ENCODE results near the gene ZNF565.
"Not testable (repeated sequence)": the region's sequence is repeated elsewhere in the genome, so short reads cannot be mapped to it uniquely, and the experiment has no call there.

Gene ZNF565

GRCh38 chr19:36214386-36215275 lies at the start of gene ZNF565, which contains the start of gene ZNF146:
Gene ZNF565, minus strand, starts transcription at chr19:36214665. Its CDS starts 12,680 bp downstream, at chr19:36201985.
Gene ZNF146, plus strand, starts transcription at chr19:36215106. Its CDS starts 21,335 bp downstream, at chr19:36236441.
- DNase-seq, result peak; percentile 95 to 100 (median 99)

- DNase-seq, result no peak
Measured at GRCh38 chr19:36259211-36259610, 44.7 kb upstream of the ZNF565 start.

- DNase-seq, result no peak
Measured at GRCh38 chr19:36258028-36258875, 43.8 kb upstream of the ZNF565 start.

- peak in 31 of 56 donors; percentile 9 to 61 (median 27) for DNase-seq
Measured at GRCh38 chr19:36257520-36257876, 43.0 kb upstream of the ZNF565 start.

GRCh38 chr19:36256853-36257519 lies 42.5 kb upstream of the ZNF565 start:
- no peak for DNase-seq

GRCh38 chr19:36256064-36256463 lies 41.6 kb upstream of the ZNF565 start:
- no peak for DNase-seq

GRCh38 chr19:36255316-36255715 lies 40.9 kb upstream of the ZNF565 start:
- DNase-seq, result no peak

GRCh38 chr19:36254848-36255247 lies 40.4 kb upstream of the ZNF565 start:
- DNase-seq, result no peak

- no peak for DNase-seq
Measured at GRCh38 chr19:36252047-36252446, 37.6 kb upstream of the ZNF565 start.

GRCh38 chr19:36246006-36246481 lies 31.6 kb upstream of the ZNF565 start:
- peak in 24 of 56 donors; percentile 9 to 68 (median 36) for DNase-seq

- peak in 27 of 56 donors; percentile 6 to 58 (median 37) for DNase-seq
Measured at GRCh38 chr19:36245210-36246005, 30.9 kb upstream of the ZNF565 start.

GRCh38 chr19:36244066-36244465 lies 29.6 kb upstream of the ZNF565 start:
- DNase-seq, result no peak

- no peak for DNase-seq
Measured at GRCh38 chr19:36236946-36237310, 22.5 kb upstream of the ZNF565 start.

GRCh38 chr19:36236304-36236945 lies 22.0 kb upstream of the ZNF565 start:
- no peak for DNase-seq

- not testable (repeated sequence) for DNase-seq
Measured at GRCh38 chr19:36233626-36234025, 19.2 kb upstream of the ZNF565 start.

GRCh38 chr19:36225219-36225892 lies 10.9 kb upstream of the ZNF565 start:
- DNase-seq, result no peak

- DNase-seq, result no peak
Measured at GRCh38 chr19:36222503-36222902, 8.0 kb upstream of the ZNF565 start.

GRCh38 chr19:36221474-36221873 lies 7.0 kb upstream of the ZNF565 start:
- DNase-seq, result no peak

Measured in nucleus accumbens (tissue), 56 donors.